Keratinocyte (primary cell): ENCODE results near the gene CD177.
"Not testable (repeated sequence)": the region's sequence is repeated elsewhere in the genome, so short reads cannot be mapped to it uniquely, and the experiment has no call there.

Experiments
- EZH2 ChIP-seq: IDR thresholded peaks from one replicate; pipeline ENCODE4 v1.6.1; 2012; ENCODE audit warnings: inconsistent platforms, mild to moderate bottlenecking, low read length, moderate library complexity
- TF ChIP-seq, protein P1 (sequence below), 3 experiments: IDR thresholded peaks in 1 of 3; conservative IDR thresholded peaks in 1 of 3; optimal IDR thresholded peaks in 1 of 3; 2 replicates in 2 of 3; 3 replicates in 1 of 3; pipeline versions ENCODE3 to v1.5.1; 2011; ENCODE audit warnings: low read length in 3 of 3, mild to moderate bottlenecking in 3 of 3, moderate library complexity in 2 of 3, control low read depth in 1 of 3, inconsistent platforms in 1 of 3; ENCODE audit not compliant: insufficient read depth in 2 of 3; ENCODE audit errors: extremely low read depth in 1 of 3

DNA sequence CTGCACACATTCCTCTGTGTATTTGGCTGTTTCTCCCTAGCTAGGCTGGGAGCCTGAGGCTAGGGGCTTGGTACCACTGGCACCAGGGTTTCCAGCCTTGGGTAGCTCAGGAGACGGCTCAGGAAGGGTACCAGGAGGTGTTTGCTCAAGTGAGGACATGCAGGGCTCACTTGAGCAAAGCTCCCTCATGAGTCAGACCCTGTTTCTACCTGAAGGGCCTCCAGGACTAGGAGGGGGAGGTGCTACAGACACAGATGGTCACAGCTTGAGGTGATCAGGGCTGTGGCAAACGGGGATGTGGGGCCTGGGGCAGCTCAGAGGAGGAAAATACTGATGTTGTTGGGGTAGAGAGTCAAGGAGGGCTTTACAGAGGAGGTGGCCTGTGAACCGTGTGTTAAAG, 3.3 kb downstream of the CD177 start:
- TF ChIP-seq, protein P1, sequence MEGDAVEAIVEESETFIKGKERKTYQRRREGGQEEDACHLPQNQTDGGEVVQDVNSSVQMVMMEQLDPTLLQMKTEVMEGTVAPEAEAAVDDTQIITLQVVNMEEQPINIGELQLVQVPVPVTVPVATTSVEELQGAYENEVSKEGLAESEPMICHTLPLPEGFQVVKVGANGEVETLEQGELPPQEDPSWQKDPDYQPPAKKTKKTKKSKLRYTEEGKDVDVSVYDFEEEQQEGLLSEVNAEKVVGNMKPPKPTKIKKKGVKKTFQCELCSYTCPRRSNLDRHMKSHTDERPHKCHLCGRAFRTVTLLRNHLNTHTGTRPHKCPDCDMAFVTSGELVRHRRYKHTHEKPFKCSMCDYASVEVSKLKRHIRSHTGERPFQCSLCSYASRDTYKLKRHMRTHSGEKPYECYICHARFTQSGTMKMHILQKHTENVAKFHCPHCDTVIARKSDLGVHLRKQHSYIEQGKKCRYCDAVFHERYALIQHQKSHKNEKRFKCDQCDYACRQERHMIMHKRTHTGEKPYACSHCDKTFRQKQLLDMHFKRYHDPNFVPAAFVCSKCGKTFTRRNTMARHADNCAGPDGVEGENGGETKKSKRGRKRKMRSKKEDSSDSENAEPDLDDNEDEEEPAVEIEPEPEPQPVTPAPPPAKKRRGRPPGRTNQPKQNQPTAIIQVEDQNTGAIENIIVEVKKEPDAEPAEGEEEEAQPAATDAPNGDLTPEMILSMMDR (optimal IDR thresholded peaks at IDR 0.05 in 1 of 3, IDR thresholded peaks at IDR 0.05 in 1 of 3, conservative IDR thresholded peaks at IDR 0.05 in 1 of 3; ENCODE audit: extremely low read depth in 1 of 3, insufficient read depth in 2 of 3, low read length in 3 of 3): not testable (repeated sequence)
- TF ChIP-seq EZH2: not testable (repeated sequence)
